ENCODE measurements around the gene STAG1. TPM values are rescaled to one million over a fixed set of nuclear protein-coding genes. Genes with fewer than 3 reads are reported as not detected.
"Not testable (repeated sequence)": the region's sequence is repeated elsewhere in the genome, so short reads cannot be mapped to it uniquely, and the experiment has no call there.

STAG1 gene
- polyA plus RNA-seq, 1 of the 3 experiments (the other 2 are of a cell fraction), result 5.5 TPM

- no peak for TF ChIP-seq REST (IDR thresholded peaks at IDR 0.05; ENCODE audit: low read depth, low read length)
- no peak for TF ChIP-seq USF2 (IDR thresholded peaks at IDR 0.05; ENCODE audit: borderline replicate concordance, low read depth, low read length)
These were observed 11.1 kb downstream of the STAG1 start (continued) for GRCh38 chr3:136741063-136741462.

DNA sequence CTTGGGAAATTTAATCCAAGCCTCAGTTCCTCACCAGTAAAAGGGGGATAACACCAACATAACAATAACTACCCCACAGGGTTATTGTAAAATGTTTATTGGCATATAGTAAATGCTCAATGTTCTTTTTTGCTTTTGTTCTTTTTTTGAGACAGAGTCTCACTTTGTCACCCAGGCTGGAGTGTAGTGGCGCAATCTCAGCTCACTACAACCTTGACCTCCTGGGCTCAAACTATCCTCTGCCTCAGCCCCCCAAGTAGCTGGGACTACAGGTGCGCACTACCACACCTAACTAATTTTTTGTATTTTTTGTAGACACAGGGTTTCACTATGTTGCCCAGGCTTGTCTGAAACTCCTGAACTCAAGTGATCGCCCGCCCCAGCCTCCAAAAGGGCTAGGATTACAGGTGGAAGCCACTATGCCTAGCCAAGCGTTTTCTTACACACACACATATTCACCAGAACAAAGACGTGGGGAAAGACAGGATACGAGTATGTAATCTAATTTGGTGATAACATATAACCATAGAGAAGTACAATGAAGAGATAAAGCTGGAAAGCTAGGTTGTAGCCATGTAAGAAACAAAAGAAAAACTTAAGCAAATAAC is 11.7 kb downstream of the STAG1 start:
- CTCF ChIA-PET, result interaction anchor here (0.7 to 2.4 kb wide), 3 partner anchors 10 to 365 kb away, joined by 3 to 11 read pairs (median 5); partner anchors contain the start of gene STAG1
- H3K9ac ChIP-seq, result no peak overlapping the region

GRCh38 chr3:136736950-136737349 is 15.2 kb downstream of the STAG1 start:
- H3K27me3 ChIP-seq (ENCODE audit: insufficient read depth); H3K9me2 ChIP-seq; POLR2A ChIA-PET; H3K4me2 ChIP-seq; H3K4me1 ChIP-seq (ENCODE audit: control insufficient read depth in 1 of 2, insufficient read depth in 2 of 2, low read depth in 1 of 2, low read length in 1 of 2); H3F3A ChIP-seq (replicated peaks; ENCODE audit: insufficient read depth); H2AFZ ChIP-seq (ENCODE audit: low read depth); H3K27ac ChIP-seq (ENCODE audit: low read depth in 2 of 2, low read length in 1 of 2); H3K9ac ChIP-seq; DNase-seq; CTCF ChIA-PET; H3K36me3 ChIP-seq (replicated peaks in 1 of 2; ENCODE audit: control insufficient read depth in 1 of 2, insufficient read depth in 2 of 2, low read length in 1 of 2); H3K4me3 ChIP-seq (ENCODE audit: low read depth in 2 of 2, low read length in 1 of 2); H3K9me3 ChIP-seq: not testable (repeated sequence)
- WGBS (ENCODE audit: low lambda C conversion rate), result 96% methylated on average over 8 of the region's 8 CpGs
- Histone ChIP-seq H3K79me2 (ENCODE audit: insufficient read depth) (peaks cover 100% of the 10 kb centered on the region), H4K20me1 (ENCODE audit: insufficient read depth) (peaks cover 38% of the 10 kb centered on the region)

More for the DNA sequence above, 11.7 kb downstream of the STAG1 start:
- peaks cover 0 to 13% of the 10 kb centered on the region in 2 experiments for H3K36me3 ChIP-seq (replicated peaks in 1 of 2; ENCODE audit: control insufficient read depth in 1 of 2, insufficient read depth in 2 of 2, low read length in 1 of 2)
- H3K4me3 ChIP-seq (ENCODE audit: low read depth in 2 of 2, low read length in 1 of 2), result no peak overlapping the region
- H3F3A ChIP-seq (replicated peaks; ENCODE audit: insufficient read depth), result no peaks in the 10 kb centered on the region
- peaks cover 25% of the 10 kb centered on the region for H4K20me1 ChIP-seq (ENCODE audit: insufficient read depth)
- TF ChIP-seq FOSL2 (IDR thresholded peaks at IDR 0.05; ENCODE audit: borderline replicate concordance, low read depth) (no peak), MXI1 (IDR thresholded peaks at IDR 0.05; ENCODE audit: low read depth, low read length) (no peak), SMC3 (IDR thresholded peaks at IDR 0.05; ENCODE audit: low read depth, low read length) (no peak), FOXM1 (IDR thresholded peaks at IDR 0.05; ENCODE audit: low read depth) (no peak), CHD2 (IDR thresholded peaks at IDR 0.05; ENCODE audit: low read length, partially characterized antibody) (no peak)
- H3K27ac ChIP-seq (ENCODE audit: low read depth in 2 of 2, low read length in 1 of 2), result no peak overlapping the region
- peaks cover 100% of the 10 kb centered on the region for H3K79me2 ChIP-seq (ENCODE audit: insufficient read depth)
- H3K9me3 ChIP-seq, result peaks cover 16% of the 10 kb centered on the region; the same call in 1 of the 2 replicates
- no peaks in the 10 kb centered on the region for H3K9me2 ChIP-seq
- no peaks in the 10 kb centered on the region for H3K4me1 ChIP-seq (ENCODE audit: control insufficient read depth in 1 of 2, insufficient read depth in 2 of 2, low read depth in 1 of 2, low read length in 1 of 2)
- no peak overlapping the region for H3K4me2 ChIP-seq
- no peak overlapping the region for H2AFZ ChIP-seq (ENCODE audit: low read depth)
- no peak for DNase-seq
- WGBS (ENCODE audit: low lambda C conversion rate), result 92% methylated on average over 7 of the region's 7 CpGs
- POLR2A ChIA-PET, result no interaction called here
- H3K27me3 ChIP-seq (ENCODE audit: insufficient read depth), result no peaks in the 10 kb centered on the region
